Measurements from ENCODE around the gene VTA1. TPM values are rescaled to one million over a fixed set of nuclear protein-coding genes. Genes with fewer than 3 reads are reported as not detected.
"Not testable (repeated sequence)": the region's sequence is repeated elsewhere in the genome, so short reads cannot be mapped to it uniquely, and the experiment has no call there.

Gene VTA1
- total and polyA plus RNA-seq, 8 donors, result 15.6 to 56.8 (median 25.8) TPM

- Histone ChIP-seq H3K4me3 (no peak overlapping the region), H3K27ac (no peak overlapping the region), H3K27me3 (no peaks in the 10 kb centered on the region), H3K9me3 (peaks cover 0 to 19% (median 11%) of the 10 kb centered on the region in 4 donors), H3K4me1 (no peaks in the 10 kb centered on the region), H3K36me3 (peaks cover 0 to 4% (median 0%) of the 10 kb centered on the region in 4 donors)
- DNase-seq, result no peak
- TF ChIP-seq POLR2AphosphoS5 (IDR thresholded peaks at IDR 0.05), result no peak
- no peak for TF ChIP-seq EP300 (IDR thresholded peaks at IDR 0.05)
- no peak for TF ChIP-seq CTCF (IDR thresholded peaks at IDR 0.05)
- TF ChIP-seq POLR2A (IDR thresholded peaks at IDR 0.05), result no peak
- WGBS, 5 donors, result 74 to 85% (median 78%) methylated on average over 4 of the region's 4 CpGs
- intact Hi-C loops (cut with DNase I; ENCODE audit: low total_unique reads), result no loop called here
Observed at GRCh38 chr6:142225115-142225514, 78.1 kb downstream of the VTA1 start.

GRCh38 chr6:142225552-142225951, 78.5 kb downstream of the VTA1 start:
- TF ChIP-seq POLR2A (IDR thresholded peaks at IDR 0.05) (no peak), EP300 (IDR thresholded peaks at IDR 0.05) (no peak), POLR2AphosphoS5 (IDR thresholded peaks at IDR 0.05) (no peak), CTCF (IDR thresholded peaks at IDR 0.05) (no peak)

DNA sequence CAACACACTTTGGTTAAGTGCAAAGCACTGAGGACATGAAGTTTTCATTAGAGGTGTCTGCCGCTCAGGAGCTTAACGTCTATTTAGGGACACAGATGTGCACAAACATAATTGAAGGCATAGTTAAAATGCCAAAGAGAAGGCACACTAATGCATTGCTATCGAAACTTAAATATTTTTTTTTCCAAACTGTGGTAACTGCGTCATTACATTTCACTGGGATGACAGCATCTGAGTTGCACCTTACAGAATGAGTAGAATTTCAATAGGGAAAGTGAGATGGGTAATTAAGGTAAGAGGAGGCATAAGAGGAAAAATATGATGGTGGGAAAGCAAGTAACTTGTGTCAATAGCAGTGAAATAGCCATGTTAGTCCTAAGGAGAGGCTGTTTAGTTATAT, 79.7 kb downstream of the VTA1 start:
- H3K27ac ChIP-seq, result no peak overlapping the region
- H3K4me3 ChIP-seq, result no peak overlapping the region
- H3K4me1 ChIP-seq, result no peaks in the 10 kb centered on the region
- WGBS, 5 donors, result 84 to 95% (median 89%) methylated on average over 4 of the region's 4 CpGs
- intact Hi-C loops (cut with DNase I; ENCODE audit: low total_unique reads), result no loop called here
- no peak for TF ChIP-seq CTCF (IDR thresholded peaks at IDR 0.05)
- TF ChIP-seq POLR2AphosphoS5 (IDR thresholded peaks at IDR 0.05), result no peak
- TF ChIP-seq POLR2A (IDR thresholded peaks at IDR 0.05), result no peak
- TF ChIP-seq EP300 (IDR thresholded peaks at IDR 0.05), result no peak
- H3K27me3 ChIP-seq, result no peaks in the 10 kb centered on the region
- no peaks in the 10 kb centered on the region for H3K36me3 ChIP-seq
- peaks cover 0 to 19% (median 11%) of the 10 kb centered on the region in 4 donors for H3K9me3 ChIP-seq
- DNase-seq, result no peak

More at GRCh38 chr6:142225552-142225951, 78.5 kb downstream of the VTA1 start:
- no peak overlapping the region for H3K27ac ChIP-seq
- no peaks in the 10 kb centered on the region for H3K27me3 ChIP-seq
- peaks cover 0 to 19% (median 11%) of the 10 kb centered on the region in 4 donors for H3K9me3 ChIP-seq
- intact Hi-C loops (cut with DNase I; ENCODE audit: low total_unique reads), result no loop called here
- DNase-seq, result no peak
- no peaks in the 10 kb centered on the region for H3K4me1 ChIP-seq
- H3K36me3 ChIP-seq, result no peaks in the 10 kb centered on the region
- H3K4me3 ChIP-seq, result no peak overlapping the region
- 48 to 60% (median 57%) methylated on average over 5 of the region's 5 CpGs for WGBS, 5 donors

DNA sequence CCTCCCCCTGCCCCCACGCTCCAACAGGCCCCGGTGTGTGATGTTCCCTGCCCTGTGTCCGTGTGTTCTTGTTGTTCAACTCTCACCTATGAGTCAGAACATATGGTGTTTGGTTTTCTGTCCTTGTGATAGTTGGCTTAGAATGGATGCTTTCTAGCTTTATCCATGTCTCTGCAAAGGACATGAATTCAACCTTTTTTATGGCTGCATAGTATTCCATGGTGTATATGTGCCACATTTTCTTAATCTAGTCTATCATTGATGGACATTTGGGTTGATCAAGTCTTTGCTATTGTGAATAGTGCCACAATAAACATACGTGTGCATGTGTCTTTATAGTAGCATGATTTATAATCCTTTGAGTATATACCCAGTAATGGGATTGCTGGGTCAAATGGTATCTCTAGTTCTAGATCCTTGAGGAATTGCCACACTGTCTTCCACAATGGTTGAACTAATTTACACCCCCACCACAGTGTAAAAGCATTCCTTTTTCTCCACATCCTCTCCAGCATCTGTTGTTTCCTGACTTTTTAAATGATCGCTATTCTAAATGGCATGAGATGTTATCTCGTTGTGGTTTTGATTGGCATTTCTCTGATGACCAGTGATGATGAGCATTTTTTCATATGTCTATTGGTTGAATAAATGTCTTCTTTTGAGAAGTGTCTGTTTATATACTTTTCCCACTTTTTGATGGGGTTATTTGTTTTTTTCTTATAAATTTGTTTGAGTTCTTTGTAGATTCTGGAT, 82.6 kb downstream of the VTA1 start:
- WGBS, 5 donors, result 91 to 97% (median 96%) methylated on average over 6 of the region's 6 CpGs
- H3K27me3 ChIP-seq; DNase-seq; H3K4me3 ChIP-seq; intact Hi-C loops (cut with DNase I; ENCODE audit: low total_unique reads); H3K27ac ChIP-seq; H3K36me3 ChIP-seq: not testable (repeated sequence)
- Histone ChIP-seq H3K9me3 (peaks cover 0 to 19% (median 11%) of the 10 kb centered on the region in 4 donors), H3K4me1 (peaks cover 0 to 12% (median 0%) of the 10 kb centered on the region in 4 donors)

DNA sequence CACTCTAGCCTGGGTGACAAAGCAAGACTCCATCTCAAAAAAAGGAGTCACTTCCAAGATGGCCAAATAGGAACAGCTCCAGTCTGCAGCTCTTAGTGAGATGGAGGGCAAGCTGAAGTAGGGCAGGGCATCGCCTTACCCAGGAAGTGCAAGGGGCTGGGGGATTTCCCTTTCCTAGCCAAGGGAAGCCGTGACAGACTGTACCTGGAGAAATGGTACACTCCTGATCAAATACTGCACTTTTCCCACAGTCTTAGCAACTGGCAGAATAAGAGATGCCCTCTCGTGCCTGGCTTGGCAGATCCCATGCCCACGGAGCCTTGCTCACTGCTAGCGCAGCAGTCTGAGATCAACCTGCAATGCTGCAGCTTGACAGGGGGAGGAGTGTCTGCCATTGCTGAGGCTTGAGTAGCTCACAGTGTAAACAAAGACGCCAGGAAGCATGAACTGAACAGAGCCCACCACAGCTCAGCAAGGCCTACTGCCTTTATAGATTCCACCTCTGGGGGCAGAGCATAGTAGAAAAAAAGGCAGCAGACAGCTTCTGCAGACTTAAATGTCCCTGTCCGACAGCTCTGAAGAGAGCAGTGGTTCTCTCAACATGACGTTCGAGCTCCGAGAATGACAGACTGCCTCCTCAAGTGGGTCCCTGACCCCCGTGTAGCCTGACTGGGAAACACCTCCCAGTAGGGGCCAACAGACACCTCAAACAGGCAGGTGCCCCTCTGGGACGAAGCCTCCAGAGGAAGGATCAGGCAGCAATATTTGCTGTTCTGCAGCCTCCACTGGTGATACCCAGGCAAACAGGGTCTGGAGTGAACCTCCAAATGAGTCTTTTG, 85.4 kb downstream of the VTA1 start:
- WGBS, 5 donors, result 15 to 32% (median 19%) methylated on average over 11 to 12 of the region's 12 CpGs

More for the DNA sequence above, 85.4 kb downstream of the VTA1 start:
- Histone ChIP-seq H3K4me1 (peaks cover 0 to 12% (median 0%) of the 10 kb centered on the region in 4 donors), H3K4me3 (peak overlapping the region in 2 of 4 donors; percentile 9 to 15), H3K9me3 (peaks cover 0 to 15% (median 6%) of the 10 kb centered on the region in 4 donors)
- H3K27me3 ChIP-seq; intact Hi-C loops (cut with DNase I; ENCODE audit: low total_unique reads); H3K27ac ChIP-seq; H3K36me3 ChIP-seq: not testable (repeated sequence)
- DNase-seq, result peak; percentile 25 to 82

Measured in stomach (tissue), 9 donors.